Stimulated activated CD4-positive, alpha-beta T cell treated with anti-CD3 and anti-CD28 coated beads, Interleukin-4, amount 100 ng/mL, for 24 hours (primary cell): ENCODE data around the gene ZNF652.
A peak's percentile ranks its signal among the peaks of the same experiment; 100 is the strongest.

Source experiments
- DNase-seq: peaks from one replicate; pipeline ENCODE4 v3.0.0-alpha.2; 2020

ZNF652 gene

GRCh38 chr17:49361902-49362722, at the start of gene ZNF652:
Gene ZNF652, minus strand, starts transcription at chr17:49362250. Its CDS starts 44,525 bp downstream, at chr17:49317725.
- DNase-seq = peak; percentile 85

DNA sequence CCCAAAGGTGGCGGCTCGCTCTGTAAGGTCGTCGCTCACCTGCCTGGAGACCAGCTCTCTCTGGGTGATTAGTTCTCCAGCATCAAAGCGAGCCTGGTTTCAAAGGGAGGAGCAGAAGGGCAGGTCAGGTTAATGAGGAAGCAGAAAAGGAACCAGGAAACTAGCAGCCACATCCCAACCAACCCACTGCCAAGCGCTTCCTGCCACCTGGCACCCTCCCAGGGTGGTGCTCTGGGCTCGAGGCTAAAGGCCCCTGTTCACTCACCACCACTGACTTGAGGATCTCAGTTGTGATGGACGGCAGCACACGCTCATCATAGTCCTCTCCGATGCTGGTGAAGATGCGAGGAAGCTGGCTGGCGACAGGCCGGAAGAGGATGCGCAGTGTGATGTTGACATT, 47.0 kb upstream of the ZNF652 start:
- DNase-seq = no peak

GRCh38 chr17:49407981-49408501, 46.0 kb upstream of the ZNF652 start:
- peak; percentile 86 for DNase-seq

- no peak for DNase-seq
Observed at GRCh38 chr17:49407086-49407485, 45.0 kb upstream of the ZNF652 start.

- DNase-seq = no peak
Observed at GRCh38 chr17:49406421-49407061, 44.5 kb upstream of the ZNF652 start.

- DNase-seq = no peak
Observed at GRCh38 chr17:49404906-49405305, 42.9 kb upstream of the ZNF652 start.

- no peak for DNase-seq
Observed at GRCh38 chr17:49404361-49404760, 42.3 kb upstream of the ZNF652 start.

GRCh38 chr17:49403514-49404289, 41.7 kb upstream of the ZNF652 start:
- no peak for DNase-seq

- no peak for DNase-seq
Observed at GRCh38 chr17:49402706-49403105, 40.7 kb upstream of the ZNF652 start.

GRCh38 chr17:49401971-49402611, 40.0 kb upstream of the ZNF652 start:
- no peak for DNase-seq

- DNase-seq = no peak
Observed at GRCh38 chr17:49399995-49400394, 37.9 kb upstream of the ZNF652 start.

DNA sequence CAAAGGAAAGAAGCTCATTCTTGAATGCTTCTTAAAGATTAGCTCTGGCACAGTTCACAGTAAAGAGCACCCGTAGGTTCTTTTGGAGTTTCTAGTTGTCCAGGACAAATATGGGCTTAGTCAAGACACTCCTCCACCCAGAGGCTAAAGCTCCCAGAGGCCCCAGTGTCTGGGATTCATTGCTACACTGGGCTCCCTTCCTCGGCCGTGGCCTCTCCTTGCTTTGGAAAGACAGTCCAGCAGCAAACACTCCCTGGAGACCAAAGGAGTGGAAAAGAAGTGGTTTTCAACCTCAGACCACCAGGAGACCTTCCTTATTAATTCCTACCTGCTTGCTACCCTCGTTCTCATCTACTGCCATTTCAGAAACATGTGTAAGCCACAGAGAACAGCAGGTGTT, 35.5 kb upstream of the ZNF652 start:
- no peak for DNase-seq

DNA sequence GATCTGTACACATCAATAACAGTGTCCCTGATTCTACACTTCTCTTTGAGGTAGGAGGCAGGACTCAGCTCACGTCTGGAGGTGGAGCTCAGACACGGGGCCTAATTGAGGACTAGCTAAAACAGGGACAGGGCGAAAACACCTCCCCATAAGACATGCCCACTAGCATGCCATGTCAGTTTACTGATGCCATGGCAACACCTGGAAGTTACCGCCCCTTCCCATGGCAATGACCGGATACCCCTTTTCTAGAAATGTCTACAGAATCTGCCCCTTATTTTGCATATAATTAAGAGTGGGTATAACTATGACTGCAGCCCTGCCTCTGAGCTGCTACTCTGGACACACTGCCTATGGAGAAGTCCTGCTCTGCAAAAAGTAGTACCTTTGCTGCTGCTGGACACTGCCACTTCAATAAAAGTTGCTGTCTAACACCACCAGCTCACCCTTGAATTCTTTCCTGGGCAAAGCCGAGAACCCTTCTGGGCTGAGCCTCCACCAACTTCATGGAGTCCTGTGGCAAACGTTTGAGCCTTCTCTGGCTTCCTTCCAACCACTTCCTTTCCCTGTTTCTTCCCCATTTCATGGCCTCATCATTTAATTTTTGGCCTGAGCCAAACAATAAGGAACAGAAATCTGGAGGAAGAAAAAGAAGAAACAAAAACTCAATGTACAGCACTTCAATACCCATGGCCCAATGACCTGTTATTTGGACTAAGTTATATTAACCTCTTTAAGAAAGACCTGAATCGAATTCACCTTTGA, 31.6 kb upstream of the ZNF652 start:
- no peak for DNase-seq

GRCh38 chr17:49390548-49391324, 28.7 kb upstream of the ZNF652 start:
- peak; percentile 14 for DNase-seq

GRCh38 chr17:49389514-49390347, 27.7 kb upstream of the ZNF652 start:
- DNase-seq = peak; percentile 19

- DNase-seq = no peak
Observed at GRCh38 chr17:49388692-49389513, 26.9 kb upstream of the ZNF652 start.

- DNase-seq = peak; percentile 13
Observed at GRCh38 chr17:49388290-49388640, 26.2 kb upstream of the ZNF652 start.

GRCh38 chr17:49387498-49388289, 25.6 kb upstream of the ZNF652 start:
- DNase-seq = peak; percentile 12

DNA sequence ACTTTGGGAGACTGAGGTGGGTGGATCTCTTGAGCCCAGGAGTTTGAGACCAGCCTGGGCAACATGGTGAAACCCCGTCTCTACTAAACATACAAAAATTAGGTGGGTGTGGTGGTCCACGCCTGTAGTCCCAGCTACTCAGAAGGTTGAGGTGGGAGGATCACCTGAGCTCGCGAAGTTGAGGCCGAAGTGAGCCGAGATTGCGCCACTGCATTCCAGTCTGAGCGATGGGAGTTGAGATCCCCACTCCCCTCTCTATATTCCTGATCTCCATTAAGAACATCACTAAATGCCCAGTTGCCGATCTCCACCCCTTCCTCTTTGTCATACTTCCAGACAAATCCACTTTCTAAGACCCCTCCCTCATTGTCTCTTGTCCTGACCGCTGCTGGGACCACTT, 24.3 kb upstream of the ZNF652 start:
- no peak for DNase-seq
